Measurements from ENCODE around the gene COIL. TPM values are rescaled to one million over a fixed set of nuclear protein-coding genes. Genes with fewer than 3 reads are reported as not detected.

Gene COIL
- total RNA-seq, 2 donors from 2014 or later = 5.0 to 9.9 TPM

- no peak overlapping the region for H3K27ac ChIP-seq
- no peaks in the 10 kb centered on the region for H3K9me3 ChIP-seq
- DNase-seq (ENCODE audit: low spot score) (no peak), ATAC-seq (ENCODE audit: insufficient number of reproducible peaks, low FRiP score, low read depth) (no peak)
- H3K27me3 ChIP-seq (replicated peaks; ENCODE audit: insufficient read depth) = no peaks in the 10 kb centered on the region
- no peak overlapping the region for H3K4me3 ChIP-seq
- TF ChIP-seq CTCF (IDR thresholded peaks at IDR 0.05) = no peak
- no peaks in the 10 kb centered on the region for H3K36me3 ChIP-seq
- H3K4me1 ChIP-seq (ENCODE audit: control insufficient read depth in 1 of 2, low read depth in 2 of 2) = peaks cover 8 to 22% of the 10 kb centered on the region in 2 donors
Measured at GRCh38 chr17:56956992-56957391, 3.9 kb downstream of the COIL start.

GRCh38 chr17:56949595-56949994, 11.3 kb downstream of the COIL start:
- no peak for DNase-seq (ENCODE audit: low spot score)
- no peaks in the 10 kb centered on the region for H3K9me3 ChIP-seq
- H3K4me3 ChIP-seq = no peak overlapping the region
- H3K36me3 ChIP-seq = peaks cover 32% of the 10 kb centered on the region
- H3K4me1 ChIP-seq (ENCODE audit: control insufficient read depth in 1 of 2, low read depth in 2 of 2) = no peaks in the 10 kb centered on the region
- no peaks in the 10 kb centered on the region for H3K27me3 ChIP-seq (replicated peaks; ENCODE audit: insufficient read depth)
- H3K27ac ChIP-seq = no peak overlapping the region
- no peak for ATAC-seq (ENCODE audit: insufficient number of reproducible peaks, low FRiP score, low read depth)
- TF ChIP-seq CTCF (IDR thresholded peaks at IDR 0.05) = no peak

- no peak for TF ChIP-seq CTCF (IDR thresholded peaks at IDR 0.05)
- H3K36me3 ChIP-seq = peaks cover 38% of the 10 kb centered on the region
Measured at GRCh38 chr17:56948491-56948890, 12.4 kb downstream of the COIL start.

GRCh38 chr17:56947741-56948140, 13.1 kb downstream of the COIL start:
- DNase-seq (ENCODE audit: low spot score) (no peak), ATAC-seq (ENCODE audit: insufficient number of reproducible peaks, low FRiP score, low read depth) (no peak)
- Histone ChIP-seq H3K36me3 (peaks cover 39% of the 10 kb centered on the region), H3K4me3 (no peak overlapping the region), H3K4me1 (ENCODE audit: control insufficient read depth in 1 of 2, low read depth in 2 of 2) (no peaks in the 10 kb centered on the region), H3K27ac (no peak overlapping the region), H3K9me3 (no peaks in the 10 kb centered on the region), H3K27me3 (replicated peaks; ENCODE audit: insufficient read depth) (no peaks in the 10 kb centered on the region)
- no peak for TF ChIP-seq CTCF (IDR thresholded peaks at IDR 0.05)

More at GRCh38 chr17:56948491-56948890, 12.4 kb downstream of the COIL start:
- H3K27me3 ChIP-seq (replicated peaks; ENCODE audit: insufficient read depth) = no peaks in the 10 kb centered on the region
- no peaks in the 10 kb centered on the region for H3K9me3 ChIP-seq
- ATAC-seq (ENCODE audit: insufficient number of reproducible peaks, low FRiP score, low read depth) (no peak), DNase-seq (ENCODE audit: low spot score) (no peak)
- no peaks in the 10 kb centered on the region for H3K4me1 ChIP-seq (ENCODE audit: control insufficient read depth in 1 of 2, low read depth in 2 of 2)
- H3K4me3 ChIP-seq = no peak overlapping the region
- no peak overlapping the region for H3K27ac ChIP-seq

- no peak for DNase-seq (ENCODE audit: low spot score)
- Histone ChIP-seq H3K36me3 (peaks cover 39% of the 10 kb centered on the region), H3K9me3 (no peaks in the 10 kb centered on the region), H3K27me3 (replicated peaks; ENCODE audit: insufficient read depth) (no peaks in the 10 kb centered on the region), H3K27ac (no peak overlapping the region), H3K4me3 (no peak overlapping the region), H3K4me1 (ENCODE audit: control insufficient read depth in 1 of 2, low read depth in 2 of 2) (no peaks in the 10 kb centered on the region)
- no peak for ATAC-seq (ENCODE audit: insufficient number of reproducible peaks, low FRiP score, low read depth)
- TF ChIP-seq CTCF (IDR thresholded peaks at IDR 0.05) = no peak
Measured at GRCh38 chr17:56945938-56946505, 14.8 kb downstream of the COIL start.
